Measurements from ENCODE around the gene CTTNBP2. TPM values are rescaled to one million over a fixed set of nuclear protein-coding genes. Genes with fewer than 3 reads are reported as not detected.

The CTTNBP2 gene
- total and polyA plus RNA-seq, 10 of the 15 experiments (the other 5 are each of a cell fraction or from before 2014, with no cell fraction given): 0.04 to 0.43 TPM; not detected in 8

DNA sequence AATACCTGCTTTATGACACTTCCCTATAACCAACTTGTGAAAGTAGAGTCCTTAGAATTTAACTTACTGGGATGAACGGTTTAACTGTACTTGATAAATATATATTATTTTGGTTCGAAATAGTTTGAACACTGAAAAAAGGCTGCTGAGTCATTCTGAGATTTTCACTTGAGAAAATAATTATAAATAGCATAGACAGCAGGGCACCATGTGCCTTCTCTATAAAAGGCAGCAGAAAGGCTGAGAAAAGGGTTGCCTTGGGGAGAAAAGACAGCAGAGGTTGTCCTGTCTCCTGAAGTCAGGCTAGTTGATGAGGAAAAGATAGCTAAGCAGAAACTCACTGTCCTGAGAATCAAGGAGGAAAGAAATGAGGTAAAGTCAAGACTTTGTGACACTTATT is 92.4 kb downstream of the CTTNBP2 start (continued):
- TF ChIP-seq, protein P1, sequence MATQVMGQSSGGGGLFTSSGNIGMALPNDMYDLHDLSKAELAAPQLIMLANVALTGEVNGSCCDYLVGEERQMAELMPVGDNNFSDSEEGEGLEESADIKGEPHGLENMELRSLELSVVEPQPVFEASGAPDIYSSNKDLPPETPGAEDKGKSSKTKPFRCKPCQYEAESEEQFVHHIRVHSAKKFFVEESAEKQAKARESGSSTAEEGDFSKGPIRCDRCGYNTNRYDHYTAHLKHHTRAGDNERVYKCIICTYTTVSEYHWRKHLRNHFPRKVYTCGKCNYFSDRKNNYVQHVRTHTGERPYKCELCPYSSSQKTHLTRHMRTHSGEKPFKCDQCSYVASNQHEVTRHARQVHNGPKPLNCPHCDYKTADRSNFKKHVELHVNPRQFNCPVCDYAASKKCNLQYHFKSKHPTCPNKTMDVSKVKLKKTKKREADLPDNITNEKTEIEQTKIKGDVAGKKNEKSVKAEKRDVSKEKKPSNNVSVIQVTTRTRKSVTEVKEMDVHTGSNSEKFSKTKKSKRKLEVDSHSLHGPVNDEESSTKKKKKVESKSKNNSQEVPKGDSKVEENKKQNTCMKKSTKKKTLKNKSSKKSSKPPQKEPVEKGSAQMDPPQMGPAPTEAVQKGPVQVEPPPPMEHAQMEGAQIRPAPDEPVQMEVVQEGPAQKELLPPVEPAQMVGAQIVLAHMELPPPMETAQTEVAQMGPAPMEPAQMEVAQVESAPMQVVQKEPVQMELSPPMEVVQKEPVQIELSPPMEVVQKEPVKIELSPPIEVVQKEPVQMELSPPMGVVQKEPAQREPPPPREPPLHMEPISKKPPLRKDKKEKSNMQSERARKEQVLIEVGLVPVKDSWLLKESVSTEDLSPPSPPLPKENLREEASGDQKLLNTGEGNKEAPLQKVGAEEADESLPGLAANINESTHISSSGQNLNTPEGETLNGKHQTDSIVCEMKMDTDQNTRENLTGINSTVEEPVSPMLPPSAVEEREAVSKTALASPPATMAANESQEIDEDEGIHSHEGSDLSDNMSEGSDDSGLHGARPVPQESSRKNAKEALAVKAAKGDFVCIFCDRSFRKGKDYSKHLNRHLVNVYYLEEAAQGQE (IDR thresholded peaks at IDR 0.05; ENCODE audit: low read depth, low read length): no peak
- no peak for TF ChIP-seq HDGF (IDR thresholded peaks at IDR 0.05)
- TF ChIP-seq RAD51 (IDR thresholded peaks at IDR 0.05): peak; percentile 76
- no peak for TF ChIP-seq ETV6 (conservative IDR thresholded peaks at IDR 0.05 in 1 of 2, IDR thresholded peaks at IDR 0.05 in 1 of 2; ENCODE audit: borderline replicate concordance in 1 of 2, low read depth in 1 of 2)
- no peak for TF ChIP-seq NFXL1 (IDR thresholded peaks at IDR 0.05; ENCODE audit: borderline replicate concordance)
- TF ChIP-seq, protein P2, sequence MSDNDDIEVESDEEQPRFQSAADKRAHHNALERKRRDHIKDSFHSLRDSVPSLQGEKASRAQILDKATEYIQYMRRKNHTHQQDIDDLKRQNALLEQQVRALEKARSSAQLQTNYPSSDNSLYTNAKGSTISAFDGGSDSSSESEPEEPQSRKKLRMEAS (IDR thresholded peaks at IDR 0.05; ENCODE audit: low read depth, low read length): no peak
- TF ChIP-seq TCF12 (IDR thresholded peaks at IDR 0.05; ENCODE audit: low read depth, low read length): no peak
- no peak for TF ChIP-seq BCL11A (IDR thresholded peaks at IDR 0.05; ENCODE audit: low read depth, low read length)
- TF ChIP-seq, protein P3, sequence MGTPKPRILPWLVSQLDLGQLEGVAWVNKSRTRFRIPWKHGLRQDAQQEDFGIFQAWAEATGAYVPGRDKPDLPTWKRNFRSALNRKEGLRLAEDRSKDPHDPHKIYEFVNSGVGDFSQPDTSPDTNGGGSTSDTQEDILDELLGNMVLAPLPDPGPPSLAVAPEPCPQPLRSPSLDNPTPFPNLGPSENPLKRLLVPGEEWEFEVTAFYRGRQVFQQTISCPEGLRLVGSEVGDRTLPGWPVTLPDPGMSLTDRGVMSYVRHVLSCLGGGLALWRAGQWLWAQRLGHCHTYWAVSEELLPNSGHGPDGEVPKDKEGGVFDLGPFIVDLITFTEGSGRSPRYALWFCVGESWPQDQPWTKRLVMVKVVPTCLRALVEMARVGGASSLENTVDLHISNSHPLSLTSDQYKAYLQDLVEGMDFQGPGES (IDR thresholded peaks at IDR 0.05): no peak
- TF ChIP-seq FOS (IDR thresholded peaks at IDR 0.05; ENCODE audit: borderline replicate concordance, extremely low read depth, insufficient read length): no peak
- TF ChIP-seq, protein P4, sequence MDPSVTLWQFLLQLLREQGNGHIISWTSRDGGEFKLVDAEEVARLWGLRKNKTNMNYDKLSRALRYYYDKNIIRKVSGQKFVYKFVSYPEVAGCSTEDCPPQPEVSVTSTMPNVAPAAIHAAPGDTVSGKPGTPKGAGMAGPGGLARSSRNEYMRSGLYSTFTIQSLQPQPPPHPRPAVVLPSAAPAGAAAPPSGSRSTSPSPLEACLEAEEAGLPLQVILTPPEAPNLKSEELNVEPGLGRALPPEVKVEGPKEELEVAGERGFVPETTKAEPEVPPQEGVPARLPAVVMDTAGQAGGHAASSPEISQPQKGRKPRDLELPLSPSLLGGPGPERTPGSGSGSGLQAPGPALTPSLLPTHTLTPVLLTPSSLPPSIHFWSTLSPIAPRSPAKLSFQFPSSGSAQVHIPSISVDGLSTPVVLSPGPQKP (IDR thresholded peaks at IDR 0.05; ENCODE audit: low read depth, low read length): no peak
- no peak for TF ChIP-seq ZNF24 (IDR thresholded peaks at IDR 0.05)
- TF ChIP-seq CHD2 (IDR thresholded peaks at IDR 0.05; ENCODE audit: borderline replicate concordance, low read depth, low read length): no peak
- 0 out of 2 replicates have a peak, but pooled peaks have one; percentile 33 for TF ChIP-seq NBN (IDR thresholded peaks at IDR 0.05)
- TF ChIP-seq RAD21 (IDR thresholded peaks at IDR 0.05; ENCODE audit: insufficient read depth, low read depth, low read length): no peak
- TF ChIP-seq STAT3 (IDR thresholded peaks at IDR 0.05; ENCODE audit: low read depth, low read length): no peak
- TF ChIP-seq, protein P5, sequence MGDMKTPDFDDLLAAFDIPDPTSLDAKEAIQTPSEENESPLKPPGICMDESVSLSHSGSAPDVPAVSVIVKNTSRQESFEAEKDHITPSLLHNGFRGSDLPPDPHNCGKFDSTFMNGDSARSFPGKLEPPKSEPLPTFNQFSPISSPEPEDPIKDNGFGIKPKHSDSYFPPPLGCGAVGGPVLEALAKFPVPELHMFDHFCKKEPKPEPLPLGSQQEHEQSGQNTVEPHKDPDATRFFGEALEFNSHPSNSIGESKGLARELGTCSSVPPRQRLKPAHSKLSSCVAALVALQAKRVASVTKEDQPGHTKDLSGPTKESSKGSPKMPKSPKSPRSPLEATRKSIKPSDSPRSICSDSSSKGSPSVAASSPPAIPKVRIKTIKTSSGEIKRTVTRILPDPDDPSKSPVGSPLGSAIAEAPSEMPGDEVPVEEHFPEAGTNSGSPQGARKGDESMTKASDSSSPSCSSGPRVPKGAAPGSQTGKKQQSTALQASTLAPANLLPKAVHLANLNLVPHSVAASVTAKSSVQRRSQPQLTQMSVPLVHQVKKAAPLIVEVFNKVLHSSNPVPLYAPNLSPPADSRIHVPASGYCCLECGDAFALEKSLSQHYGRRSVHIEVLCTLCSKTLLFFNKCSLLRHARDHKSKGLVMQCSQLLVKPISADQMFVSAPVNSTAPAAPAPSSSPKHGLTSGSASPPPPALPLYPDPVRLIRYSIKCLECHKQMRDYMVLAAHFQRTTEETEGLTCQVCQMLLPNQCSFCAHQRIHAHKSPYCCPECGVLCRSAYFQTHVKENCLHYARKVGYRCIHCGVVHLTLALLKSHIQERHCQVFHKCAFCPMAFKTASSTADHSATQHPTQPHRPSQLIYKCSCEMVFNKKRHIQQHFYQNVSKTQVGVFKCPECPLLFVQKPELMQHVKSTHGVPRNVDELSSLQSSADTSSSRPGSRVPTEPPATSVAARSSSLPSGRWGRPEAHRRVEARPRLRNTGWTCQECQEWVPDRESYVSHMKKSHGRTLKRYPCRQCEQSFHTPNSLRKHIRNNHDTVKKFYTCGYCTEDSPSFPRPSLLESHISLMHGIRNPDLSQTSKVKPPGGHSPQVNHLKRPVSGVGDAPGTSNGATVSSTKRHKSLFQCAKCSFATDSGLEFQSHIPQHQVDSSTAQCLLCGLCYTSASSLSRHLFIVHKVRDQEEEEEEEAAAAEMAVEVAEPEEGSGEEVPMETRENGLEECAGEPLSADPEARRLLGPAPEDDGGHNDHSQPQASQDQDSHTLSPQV (IDR thresholded peaks at IDR 0.05): no peak
- TF ChIP-seq, protein P6, sequence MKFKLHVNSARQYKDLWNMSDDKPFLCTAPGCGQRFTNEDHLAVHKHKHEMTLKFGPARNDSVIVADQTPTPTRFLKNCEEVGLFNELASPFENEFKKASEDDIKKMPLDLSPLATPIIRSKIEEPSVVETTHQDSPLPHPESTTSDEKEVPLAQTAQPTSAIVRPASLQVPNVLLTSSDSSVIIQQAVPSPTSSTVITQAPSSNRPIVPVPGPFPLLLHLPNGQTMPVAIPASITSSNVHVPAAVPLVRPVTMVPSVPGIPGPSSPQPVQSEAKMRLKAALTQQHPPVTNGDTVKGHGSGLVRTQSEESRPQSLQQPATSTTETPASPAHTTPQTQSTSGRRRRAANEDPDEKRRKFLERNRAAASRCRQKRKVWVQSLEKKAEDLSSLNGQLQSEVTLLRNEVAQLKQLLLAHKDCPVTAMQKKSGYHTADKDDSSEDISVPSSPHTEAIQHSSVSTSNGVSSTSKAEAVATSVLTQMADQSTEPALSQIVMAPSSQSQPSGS (IDR thresholded peaks at IDR 0.05; ENCODE audit: low read length): peak; percentile 82; the same call in 1 of the 2 replicates
- no peak for TF ChIP-seq KAT2A (conservative IDR thresholded peaks at IDR 0.05; ENCODE audit: control insufficient read depth, low read depth, low read length)
- no peak for TF ChIP-seq KDM1A (IDR thresholded peaks at IDR 0.05; ENCODE audit: borderline replicate concordance)
